ENCODE data around the gene COG5.

COG5 gene

GRCh38 chr7:107503687-107504086 is 60.0 kb downstream of the COG5 start:
- in situ Hi-C loops (cut with MboI; ENCODE audit: low pct_unique_long_range_greater_than_20kb, low sequenced_read_pairs, unreplicated experiment) = no loop called here
- no peak for TF ChIP-seq CTCF (IDR thresholded peaks at IDR 0.05; ENCODE audit: extremely low read depth, insufficient read depth, missing control alignments)
- DNase-seq (ENCODE audit: low spot score) = no peak

DNA sequence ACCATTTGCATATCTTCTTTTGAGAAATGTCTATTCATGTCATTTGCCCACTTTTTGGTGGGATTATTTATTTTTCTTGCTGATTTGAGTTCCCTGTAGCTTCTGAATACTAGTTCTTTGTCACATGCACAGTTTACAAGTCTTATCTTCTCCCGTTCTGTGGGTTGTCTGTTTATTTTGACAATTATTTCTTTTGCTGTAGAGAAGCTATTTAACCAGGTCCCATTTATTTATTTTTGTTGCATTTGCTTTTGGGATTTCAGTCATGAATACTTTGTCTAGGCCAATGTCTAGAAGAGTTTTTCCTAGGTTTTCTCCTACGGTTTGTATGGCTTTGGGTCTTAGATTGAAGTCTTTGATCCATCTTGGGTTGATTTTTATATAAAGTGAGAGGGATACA is 60.9 kb downstream of the COG5 start:
- in situ Hi-C loops (cut with MboI; ENCODE audit: low pct_unique_long_range_greater_than_20kb, low sequenced_read_pairs, unreplicated experiment) = no loop called here
- TF ChIP-seq CTCF (IDR thresholded peaks at IDR 0.05; ENCODE audit: extremely low read depth, insufficient read depth, missing control alignments) = no peak
- DNase-seq (ENCODE audit: low spot score) = no peak

DNA sequence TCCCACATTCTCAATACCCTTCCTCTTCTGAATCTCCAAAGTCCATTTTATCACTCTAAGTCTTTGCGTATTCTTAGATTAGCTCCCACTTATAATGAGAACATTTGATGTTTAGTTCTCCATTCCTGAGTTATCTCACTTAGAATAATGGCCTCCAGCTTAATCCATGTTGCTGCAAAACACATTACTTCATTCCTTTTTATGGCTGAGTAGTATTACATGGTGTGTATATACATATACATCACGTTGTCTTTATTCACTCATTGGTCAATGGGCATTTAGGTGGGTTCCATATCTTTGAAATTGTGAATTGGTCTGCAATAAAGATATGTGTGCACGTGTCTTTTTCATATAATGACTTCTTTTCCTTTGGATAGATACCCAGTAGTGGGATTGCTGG is 61.6 kb downstream of the COG5 start:
- in situ Hi-C loops (cut with MboI; ENCODE audit: low pct_unique_long_range_greater_than_20kb, low sequenced_read_pairs, unreplicated experiment) = no loop called here
- TF ChIP-seq CTCF (IDR thresholded peaks at IDR 0.05; ENCODE audit: extremely low read depth, insufficient read depth, missing control alignments) = no peak

DNA sequence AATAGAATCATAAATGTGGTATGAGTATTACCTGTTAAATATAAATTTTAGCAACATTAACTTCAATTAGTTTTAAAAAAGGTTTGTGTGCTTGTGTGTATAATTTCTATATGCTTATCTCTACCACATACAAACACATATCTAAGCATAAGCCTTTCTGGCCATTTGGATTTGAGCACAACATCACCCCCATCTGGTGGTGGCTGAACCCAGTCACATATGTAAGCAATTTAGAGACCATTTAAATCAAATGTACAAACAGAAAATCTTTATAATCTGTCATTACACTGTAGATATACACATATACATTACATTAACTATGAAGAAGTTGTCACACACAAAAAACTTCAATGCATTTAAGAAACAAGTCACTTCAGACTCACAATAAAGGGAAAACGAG is 62.1 kb downstream of the COG5 start:
- peak; percentile 8 for DNase-seq (ENCODE audit: low spot score)
- peak; percentile 57 for TF ChIP-seq CTCF (IDR thresholded peaks at IDR 0.05; ENCODE audit: extremely low read depth, insufficient read depth, missing control alignments)
- in situ Hi-C loops (cut with MboI; ENCODE audit: low pct_unique_long_range_greater_than_20kb, low sequenced_read_pairs, unreplicated experiment) = no loop called here

More for the DNA sequence above, 61.6 kb downstream of the COG5 start:
- DNase-seq (ENCODE audit: low spot score) = no peak

- in situ Hi-C loops (cut with MboI; ENCODE audit: low pct_unique_long_range_greater_than_20kb, low sequenced_read_pairs, unreplicated experiment) = no loop called here
- no peak for DNase-seq (ENCODE audit: low spot score)
- no peak for TF ChIP-seq CTCF (IDR thresholded peaks at IDR 0.05; ENCODE audit: extremely low read depth, insufficient read depth, missing control alignments)
Observed at GRCh38 chr7:107499731-107500130, 64.0 kb downstream of the COG5 start.

DNA sequence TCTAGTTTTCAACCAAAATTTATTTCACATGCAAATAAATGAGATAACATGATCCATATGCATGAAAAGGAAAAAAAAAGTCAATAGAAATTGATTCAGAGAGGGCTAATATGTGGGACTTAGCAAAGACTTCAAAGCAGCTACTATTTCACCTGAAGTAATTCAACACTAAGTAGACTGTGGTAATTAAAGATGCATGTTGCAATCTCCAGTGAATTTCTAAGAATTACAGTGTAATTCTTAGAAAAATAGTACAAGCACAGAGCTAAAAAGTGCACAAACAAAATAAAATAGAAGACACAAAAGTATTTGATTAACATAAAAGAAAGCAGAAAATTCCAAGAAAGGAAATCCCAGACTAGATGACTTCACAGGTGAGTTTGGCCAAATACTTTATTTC is 68.2 kb downstream of the COG5 start:
- no peak for DNase-seq (ENCODE audit: low spot score)
- no peak for TF ChIP-seq CTCF (IDR thresholded peaks at IDR 0.05; ENCODE audit: extremely low read depth, insufficient read depth, missing control alignments)
- in situ Hi-C loops (cut with MboI; ENCODE audit: low pct_unique_long_range_greater_than_20kb, low sequenced_read_pairs, unreplicated experiment) = no loop called here

GRCh38 chr7:107494884-107495283 is 68.8 kb downstream of the COG5 start:
- no peak for TF ChIP-seq CTCF (IDR thresholded peaks at IDR 0.05; ENCODE audit: extremely low read depth, insufficient read depth, missing control alignments)
- in situ Hi-C loops (cut with MboI; ENCODE audit: low pct_unique_long_range_greater_than_20kb, low sequenced_read_pairs, unreplicated experiment) = no loop called here
- DNase-seq (ENCODE audit: low spot score) = no peak

Data from GM13977 (cell line).